GF-D8 (cell line): ENCODE measurements around the gene KATNBL1.

ENCODE experiments used
- DNase-seq: peaks from one replicate; lab custom pipeline; 2025; lab: John Stamatoyannopoulos, UW

KATNBL1 gene, protein sequence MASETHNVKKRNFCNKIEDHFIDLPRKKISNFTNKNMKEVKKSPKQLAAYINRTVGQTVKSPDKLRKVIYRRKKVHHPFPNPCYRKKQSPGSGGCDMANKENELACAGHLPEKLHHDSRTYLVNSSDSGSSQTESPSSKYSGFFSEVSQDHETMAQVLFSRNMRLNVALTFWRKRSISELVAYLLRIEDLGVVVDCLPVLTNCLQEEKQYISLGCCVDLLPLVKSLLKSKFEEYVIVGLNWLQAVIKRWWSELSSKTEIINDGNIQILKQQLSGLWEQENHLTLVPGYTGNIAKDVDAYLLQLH

DNA sequence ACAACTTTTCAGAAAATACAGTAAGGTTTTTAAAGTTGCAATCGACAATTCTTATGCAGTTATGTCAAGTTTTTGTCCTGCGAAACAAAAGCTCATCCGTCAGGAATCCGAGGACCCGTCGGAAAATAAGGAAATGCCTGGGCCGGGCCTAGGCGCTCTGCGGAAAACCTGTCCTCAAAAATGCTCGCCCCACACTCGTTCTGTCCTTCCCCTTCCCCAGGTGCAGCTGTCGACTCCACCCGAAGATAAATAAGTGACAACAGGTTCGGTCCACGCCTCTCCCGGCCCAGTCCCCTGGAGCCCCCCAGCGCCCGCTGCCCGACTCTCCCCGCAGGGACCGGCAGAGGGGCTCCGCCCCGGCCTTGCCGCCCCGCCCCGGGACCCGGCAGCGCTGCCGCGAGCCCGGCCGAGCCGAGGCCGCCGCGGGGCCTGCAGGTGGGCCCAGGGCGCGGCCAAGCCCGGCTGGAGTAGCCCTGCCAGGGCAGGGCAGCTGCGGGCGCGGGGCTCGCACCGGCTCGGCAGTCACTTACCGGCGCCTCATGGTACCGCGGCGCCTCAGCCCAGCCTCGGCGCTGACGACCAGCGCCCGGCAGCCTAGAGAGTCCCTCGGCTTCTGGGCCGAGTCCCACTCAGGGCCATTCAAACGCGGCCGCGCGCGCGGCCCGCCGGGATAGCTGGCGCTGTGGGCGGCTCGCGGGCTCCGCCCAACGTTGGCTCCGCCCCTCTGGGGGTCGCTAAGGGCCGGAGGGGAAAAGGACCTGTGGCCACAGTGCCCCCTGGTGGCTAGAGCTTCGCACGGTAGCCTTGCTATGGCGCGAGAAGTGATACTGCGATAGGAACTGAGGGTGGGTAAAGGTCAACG is at the start of gene KATNBL1:
Gene KATNBL1 (minus strand): TSS at position 676 of the 862 bp plus-strand sequence. CDS start 46,420 bp downstream, outside the sequence.
- DNase-seq, result peak; percentile 35

DNA sequence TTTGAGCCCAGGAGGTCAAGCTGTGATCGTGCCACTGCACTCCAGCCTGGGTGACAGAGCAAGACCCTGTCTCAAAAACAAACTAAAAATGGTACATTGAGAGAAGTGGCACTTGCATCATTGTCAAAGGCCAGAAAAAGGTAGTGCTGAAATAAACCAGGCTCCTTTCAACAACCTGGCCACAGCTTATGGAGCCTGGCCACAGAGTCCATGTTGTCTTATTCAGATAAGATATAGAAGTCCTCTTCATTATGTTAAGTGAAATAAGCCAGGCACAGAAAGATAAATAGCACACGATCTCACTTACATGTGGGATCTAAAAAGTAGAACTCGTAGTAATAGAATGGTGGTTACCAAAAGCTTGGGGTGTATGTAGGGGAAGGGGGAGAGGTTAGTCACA is 49.7 kb upstream of the KATNBL1 start:
- DNase-seq, result no peak

DNA sequence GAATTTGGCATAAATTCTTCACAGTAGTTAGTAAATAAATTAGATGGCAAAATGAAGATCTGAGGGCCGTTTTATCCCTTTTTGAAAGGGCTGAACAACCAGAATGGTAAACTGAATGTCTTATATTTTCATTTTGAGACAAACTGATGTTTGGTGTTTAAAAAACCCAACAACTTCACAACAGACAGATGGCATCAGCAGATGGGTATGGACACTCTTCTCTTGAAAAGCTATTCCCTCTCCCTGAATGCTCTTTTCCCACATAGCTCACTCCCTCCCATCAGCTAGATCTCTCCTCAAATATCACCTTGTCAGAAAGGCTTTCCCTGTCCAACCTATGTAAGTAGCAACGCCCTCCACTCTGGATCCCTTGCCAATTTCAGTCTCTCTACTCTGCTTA is 48.3 kb upstream of the KATNBL1 start:
- no peak for DNase-seq

DNA sequence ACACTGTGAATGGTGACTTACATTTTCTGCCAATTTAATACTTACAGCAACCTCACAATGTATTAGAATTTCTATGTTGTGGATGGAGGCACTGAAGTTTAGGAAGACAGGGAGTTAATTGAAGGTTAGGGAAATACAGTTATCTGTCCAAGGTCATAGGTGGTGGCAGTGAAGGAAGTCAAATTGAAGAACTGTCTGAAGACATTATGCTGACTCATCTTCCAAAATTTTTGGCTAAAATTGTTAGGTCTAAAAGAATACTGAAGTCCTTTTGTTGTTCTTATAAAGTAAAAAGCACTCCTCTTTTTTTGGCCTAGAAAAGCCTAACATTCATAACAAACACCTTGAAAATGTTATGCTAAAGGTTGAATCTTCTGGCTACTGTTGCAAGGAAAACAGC is 42.6 kb upstream of the KATNBL1 start:
- DNase-seq, result no peak

DNA sequence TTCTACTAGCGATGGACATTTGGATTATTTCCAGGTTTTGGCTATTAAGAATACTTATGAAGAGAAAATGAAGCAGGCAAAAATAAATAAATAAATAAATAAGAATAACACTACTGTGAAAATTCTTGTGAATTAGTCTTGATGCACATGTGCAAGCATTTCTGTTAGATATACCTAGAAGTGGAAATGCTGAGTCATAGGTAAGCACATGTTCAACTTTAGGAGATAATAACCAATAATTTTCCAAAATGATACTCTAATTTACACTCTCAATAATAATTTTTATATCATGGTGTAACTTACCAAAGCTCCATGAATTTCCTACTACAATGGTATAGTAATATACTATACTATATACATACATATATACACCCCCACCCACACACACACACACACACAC is 38.3 kb upstream of the KATNBL1 start:
- DNase-seq, result no peak

DNA sequence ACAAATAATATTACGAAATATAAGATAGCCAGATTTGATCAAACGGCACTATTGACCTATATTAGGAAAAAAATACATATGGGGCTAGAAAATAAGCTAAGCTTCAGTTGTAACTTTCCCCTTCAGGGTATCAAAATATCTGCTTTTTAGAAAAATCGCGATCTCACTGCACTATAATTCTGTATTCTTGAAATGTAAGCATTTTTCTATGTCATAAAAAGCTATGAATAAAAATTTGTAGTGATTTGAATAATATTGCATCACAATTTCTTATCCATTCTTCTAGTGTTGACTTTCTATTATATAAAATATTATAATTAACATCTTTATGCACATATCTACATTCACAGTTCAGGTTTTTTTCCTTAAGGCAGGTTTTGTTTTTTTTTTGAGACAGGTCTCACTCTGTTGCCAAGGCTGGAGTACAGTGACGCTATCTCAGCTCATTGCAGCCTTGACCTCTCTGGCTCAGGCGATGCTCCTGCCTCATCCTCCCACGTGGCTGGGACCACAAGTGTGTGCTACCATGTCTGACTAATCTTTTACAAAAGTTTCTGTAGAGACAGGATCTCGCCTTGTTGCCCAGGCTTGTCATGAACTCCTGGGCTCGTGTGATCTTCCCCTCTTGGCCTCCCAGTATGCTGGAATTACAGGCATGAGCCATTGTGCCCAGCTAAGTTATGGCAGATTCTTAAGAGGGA is 36.5 kb upstream of the KATNBL1 start:
- no peak for DNase-seq

DNA sequence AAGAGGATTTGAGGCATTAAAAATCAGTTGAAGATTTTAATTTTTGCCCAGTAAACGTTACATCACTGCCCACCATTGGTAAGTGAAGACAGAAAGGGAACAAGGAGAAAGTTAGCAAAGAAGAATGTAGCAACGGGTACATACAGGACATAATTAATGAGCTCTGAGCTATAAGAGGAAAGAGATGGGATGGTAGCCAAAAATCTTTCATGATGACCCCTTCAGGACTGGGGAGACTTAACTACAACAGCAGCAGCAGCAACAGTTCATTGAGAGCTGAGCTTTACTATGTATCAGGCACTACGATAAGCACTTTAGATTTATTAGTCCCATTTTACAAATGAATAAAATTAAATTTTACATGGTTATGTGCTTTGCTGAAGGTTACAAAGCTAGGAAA is 33.3 kb upstream of the KATNBL1 start:
- DNase-seq, result no peak

DNA sequence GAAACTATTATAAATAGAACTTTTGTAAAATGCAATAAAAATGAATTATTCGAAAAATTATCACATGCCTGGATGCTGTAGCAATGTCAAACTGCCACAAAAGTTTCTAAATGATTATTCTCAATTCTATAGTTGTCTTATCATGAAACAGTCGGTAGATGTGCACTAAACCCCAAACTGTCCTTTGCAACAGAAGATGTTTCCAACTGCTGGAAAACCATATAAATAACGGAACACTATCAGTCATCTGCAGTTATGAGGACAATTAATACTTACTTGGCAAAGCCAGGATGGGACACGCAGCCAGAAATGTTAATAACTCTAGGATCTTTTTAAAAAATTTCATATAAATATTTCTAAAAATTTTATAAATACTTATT is 32.4 kb upstream of the KATNBL1 start:
- DNase-seq, result no peak

DNA sequence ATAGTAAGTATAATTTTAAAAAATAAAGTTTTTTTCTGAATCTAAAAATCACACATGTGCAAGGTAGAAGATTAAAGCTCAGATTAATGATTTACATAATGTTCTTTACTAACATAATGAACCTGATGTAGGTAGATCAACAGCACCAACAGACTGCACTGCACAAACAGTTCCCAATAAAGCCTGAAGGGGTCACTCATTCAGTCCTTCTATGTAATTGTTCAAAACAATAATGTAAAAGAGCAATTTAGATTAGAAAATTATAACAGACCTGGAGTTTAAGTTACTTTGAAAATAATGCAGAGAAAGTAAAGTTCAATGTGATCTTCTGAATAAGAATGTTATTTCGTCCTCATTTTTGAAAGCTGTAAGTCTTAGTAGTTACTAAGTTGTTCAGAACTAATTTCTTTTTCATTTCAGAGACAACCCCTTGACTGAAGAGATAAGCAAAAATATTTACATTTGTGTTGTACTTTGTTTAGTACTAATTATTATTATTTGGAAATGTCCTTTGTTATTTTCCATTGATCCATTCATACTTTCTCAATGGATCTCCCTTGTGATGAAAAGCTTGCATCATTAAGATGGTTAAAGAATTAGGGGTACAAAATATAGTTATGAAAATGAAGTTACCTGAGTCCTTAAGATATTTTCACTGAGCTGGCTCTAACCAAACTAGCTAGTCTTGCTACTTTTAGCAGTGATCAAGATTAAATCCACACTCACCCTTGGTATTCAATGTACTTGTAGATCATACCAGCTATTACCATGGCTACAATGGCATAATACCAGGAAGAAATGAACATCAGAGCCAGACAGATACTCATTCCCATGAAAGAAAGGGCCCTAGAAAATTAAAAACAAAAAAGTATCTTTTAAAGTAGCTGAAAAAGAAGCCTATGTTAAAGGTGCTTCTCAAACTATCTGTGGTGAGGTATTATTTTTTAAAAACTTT is 31.8 kb upstream of the KATNBL1 start:
- DNase-seq, result no peak

DNA sequence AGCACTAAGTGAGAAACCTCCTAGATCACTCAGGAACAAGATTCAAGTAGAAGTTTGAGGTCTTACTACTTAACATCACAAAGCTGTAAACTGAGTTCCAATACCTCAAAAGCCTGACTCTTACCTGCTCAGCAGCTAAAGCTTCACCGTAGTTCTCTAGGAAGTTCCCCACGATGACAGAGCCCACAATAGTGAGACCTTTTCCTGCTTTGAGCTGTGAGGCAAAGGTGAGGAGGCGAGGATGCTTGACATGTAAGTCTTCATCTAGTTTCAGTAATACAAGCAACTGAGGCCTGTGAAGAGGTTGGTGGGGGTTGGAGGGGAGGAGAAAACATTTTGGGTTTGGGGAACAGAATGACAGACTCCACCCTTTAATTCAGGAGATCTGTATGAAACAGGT is 30.6 kb upstream of the KATNBL1 start:
- DNase-seq, result no peak

DNA sequence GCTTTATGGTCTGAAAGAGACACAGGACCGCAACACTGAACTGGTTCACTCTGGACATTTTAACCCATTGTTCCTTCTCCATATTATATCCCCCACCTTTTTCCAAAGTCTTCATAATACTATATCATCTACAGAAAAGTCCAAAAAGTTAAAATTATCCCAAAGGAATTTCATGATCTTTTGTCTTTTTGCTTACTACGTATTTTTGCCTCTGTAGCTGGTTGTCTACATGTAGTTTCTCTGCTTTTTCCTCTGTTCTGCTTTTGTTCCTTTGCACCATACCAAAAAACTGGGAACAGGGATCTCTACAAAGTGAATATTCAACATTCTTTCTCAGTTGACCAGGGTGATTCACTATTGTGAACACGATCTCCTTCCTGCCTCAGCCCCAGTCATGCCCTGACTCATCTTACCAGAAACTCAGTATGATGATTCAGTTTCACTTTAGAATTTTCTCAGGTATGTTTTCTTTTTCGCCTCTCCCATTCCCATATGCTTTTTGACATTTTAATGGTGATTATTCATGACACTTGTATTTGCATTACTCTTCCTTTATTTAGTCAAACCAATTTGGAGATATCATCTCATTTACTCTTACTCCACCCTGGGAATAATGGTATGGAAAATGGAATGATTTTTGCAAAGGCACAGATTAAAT is 29.4 kb upstream of the KATNBL1 start:
- no peak for DNase-seq

DNA sequence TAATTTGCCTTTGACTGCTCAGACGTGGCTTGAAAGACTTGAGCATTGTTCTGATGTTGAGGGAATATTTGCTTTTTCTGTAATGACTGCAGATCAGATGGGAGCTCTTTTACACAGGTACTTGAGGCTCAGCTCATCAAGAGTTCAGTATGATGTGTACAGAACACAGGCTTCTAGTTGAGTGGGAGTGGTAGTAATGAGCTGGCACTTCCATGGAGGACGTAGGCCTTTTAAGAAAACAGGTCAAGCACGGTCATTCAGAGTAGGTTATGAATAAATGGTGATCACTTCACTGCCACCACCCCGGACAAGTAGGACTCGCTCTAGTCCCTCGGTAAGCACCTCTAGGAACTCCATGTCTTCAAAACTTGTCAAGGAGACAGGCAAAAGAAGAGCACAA is 23.7 kb upstream of the KATNBL1 start:
- no peak for DNase-seq

DNA sequence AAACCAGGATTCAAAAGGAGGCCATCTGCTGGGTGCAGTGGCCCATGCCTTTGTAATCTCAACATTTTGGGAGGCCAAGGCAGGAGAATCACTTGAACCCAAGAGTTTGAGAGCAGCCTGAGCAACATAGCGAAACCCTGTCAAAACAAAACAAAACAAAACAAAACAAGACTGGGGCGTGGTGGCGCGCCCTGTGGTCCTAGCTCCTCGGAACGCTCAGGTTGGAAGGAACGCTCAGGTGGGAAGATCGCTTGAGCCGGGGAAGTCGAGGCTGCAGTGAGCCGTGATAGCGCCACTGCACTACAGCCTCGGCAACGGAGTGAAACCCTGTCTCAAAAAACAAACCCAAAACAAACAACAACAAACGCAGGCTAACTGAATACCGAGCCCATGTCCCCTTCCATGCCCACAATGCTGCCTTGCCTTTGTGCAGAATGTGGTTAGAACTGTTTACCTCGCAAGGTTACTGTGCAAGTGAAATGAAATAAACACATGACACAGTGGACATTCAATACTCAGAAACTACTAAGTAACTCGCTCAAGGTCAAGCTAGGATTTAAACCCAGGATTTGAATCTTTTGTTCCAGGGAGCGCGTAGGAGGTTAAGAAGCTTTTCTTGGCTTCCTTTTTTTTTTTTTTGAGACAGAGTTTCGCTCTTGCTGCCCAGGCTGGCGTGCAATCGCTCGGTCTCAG is 14.2 kb upstream of the KATNBL1 start:
- no peak for DNase-seq

DNA sequence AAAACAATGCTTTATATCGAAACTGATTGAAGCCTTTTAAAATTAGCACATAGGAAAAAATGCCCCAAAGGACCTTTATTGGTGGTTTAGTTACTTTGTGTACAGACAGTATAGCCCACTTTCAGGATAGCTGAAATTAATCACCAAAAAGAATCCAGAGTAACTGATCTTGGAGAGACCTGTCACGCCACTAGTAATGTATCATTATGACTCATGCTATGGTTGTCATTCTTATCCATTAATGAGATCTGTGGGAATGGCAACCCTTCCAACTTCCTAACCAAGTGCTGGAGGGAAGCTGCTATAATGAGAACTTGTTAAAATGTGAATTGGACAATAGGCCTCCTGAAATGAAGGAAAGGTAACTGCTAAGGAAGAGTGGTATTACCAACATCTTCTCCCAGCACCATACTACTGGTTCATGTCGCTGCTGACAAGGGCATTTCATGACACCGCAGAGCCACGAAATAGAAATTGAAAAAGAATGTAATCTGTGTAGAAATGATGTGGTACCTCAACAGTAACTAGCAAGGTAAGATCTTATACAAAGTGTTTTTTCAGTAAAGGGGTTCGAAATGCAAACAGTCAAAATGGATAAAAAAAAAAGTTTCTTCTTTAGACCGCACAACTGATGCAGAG is 7.8 kb upstream of the KATNBL1 start:
- no peak for DNase-seq

DNA sequence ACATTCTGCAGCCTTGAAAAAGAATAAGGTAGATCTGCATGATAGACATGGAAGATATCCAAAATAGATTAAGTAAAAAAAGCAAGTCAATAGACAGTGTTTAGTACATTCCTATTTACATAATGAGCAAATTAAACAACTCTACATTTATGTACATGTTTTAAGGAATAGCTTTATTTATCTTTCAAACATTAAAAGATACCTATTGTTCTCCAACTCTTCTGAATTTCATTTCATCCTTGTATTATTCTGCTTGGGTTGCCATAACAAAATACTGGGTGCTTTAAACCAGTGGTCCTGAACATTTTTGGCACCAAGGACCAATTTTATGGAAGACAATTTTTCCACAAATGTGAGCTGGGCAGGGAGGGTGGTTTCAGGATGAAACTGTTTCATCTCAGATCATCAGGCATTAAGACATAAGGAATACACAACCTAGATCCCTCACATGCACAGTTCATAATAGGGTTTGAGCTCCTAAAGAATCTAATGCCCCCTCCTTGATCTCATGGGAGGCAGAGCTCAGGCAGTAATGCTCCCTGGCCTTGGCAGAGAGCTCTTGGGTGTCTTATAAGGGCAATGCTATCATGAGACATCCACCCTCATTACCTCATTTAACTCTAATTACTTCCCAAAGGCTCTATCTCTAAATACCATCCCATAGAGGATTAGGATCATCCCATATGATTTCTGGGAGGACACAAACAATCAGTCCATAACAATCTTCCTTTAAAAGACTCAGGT is 6.8 kb upstream of the KATNBL1 start:
- no peak for DNase-seq

DNA sequence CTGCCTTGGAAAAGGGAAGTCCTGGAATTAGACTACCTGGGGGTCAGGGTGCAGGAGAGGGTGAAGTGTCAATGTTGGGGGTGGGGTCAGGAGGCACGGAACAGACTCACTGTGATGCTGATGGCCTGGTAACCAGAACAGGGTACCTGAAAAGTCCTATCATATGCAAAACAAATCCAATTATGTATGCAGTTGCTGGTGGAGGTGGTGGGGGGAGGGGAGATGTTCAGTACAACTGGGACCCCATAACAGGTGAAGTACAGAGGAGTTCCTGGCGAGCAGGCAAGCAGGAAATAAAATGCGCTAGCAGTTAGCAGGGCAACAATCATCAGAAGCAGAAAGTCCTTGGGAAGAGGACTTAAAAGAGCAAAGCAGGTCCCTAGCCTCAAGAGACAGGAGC is 4.2 kb upstream of the KATNBL1 start:
- DNase-seq, result no peak

DNA sequence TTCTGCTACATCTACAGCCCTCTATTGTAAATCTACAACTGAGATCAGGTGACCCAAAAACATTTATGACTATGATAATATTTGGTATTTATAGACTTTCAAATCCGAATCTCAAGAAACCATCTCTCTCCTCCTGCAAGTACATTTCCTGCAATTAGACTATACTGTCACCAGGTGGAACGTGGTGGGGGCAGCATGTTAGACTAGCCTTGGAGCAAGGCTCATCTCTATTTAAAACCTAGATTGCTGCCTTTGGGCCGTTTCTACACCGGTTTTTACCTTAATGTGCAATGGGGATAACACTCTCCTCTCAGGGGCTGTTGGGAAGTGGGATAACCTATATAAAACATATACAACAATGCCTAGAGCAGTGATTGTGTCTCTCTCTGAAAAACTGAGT is 3.8 kb upstream of the KATNBL1 start:
- DNase-seq, result no peak

DNA sequence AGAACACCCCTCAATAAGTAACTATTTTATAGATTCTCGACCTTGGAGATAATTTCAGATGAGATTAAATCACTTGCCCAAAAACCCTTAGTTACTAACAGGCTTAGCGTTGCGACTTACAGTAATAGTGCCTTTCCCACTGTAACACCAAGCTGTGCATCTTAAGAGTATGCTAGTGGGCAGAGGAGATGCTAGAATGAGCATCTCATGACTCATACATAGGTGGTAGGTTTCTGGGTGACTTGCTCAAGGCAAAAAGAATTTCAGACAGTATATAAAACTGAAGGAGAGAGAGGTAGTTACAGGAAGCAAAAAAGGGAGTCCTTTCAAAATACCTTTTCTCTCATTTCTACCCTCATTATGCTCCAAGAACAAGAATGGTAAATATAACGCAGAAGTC is 3.9 kb downstream of the KATNBL1 start:
- no peak for DNase-seq

DNA sequence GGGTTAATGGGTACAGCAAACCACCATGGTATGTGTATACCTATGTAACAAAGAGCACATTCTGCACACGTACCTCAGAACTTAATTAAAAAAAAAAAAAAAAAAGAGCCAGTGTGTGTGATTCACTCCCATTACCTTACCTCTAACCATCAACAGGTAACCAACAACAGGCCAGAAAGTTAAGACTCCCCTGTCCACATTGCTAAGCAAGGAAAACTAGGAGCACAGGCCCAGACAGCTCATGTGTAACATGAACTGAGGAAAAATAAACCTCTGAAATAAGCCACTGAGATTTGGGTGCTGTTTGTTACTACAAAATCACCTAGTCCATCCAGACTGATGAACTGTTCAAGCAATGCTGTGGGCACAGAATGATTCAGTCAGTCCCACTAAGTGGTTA is 6.0 kb downstream of the KATNBL1 start:
- no peak for DNase-seq
